Stimulated activated CD8-positive, alpha-beta memory T cell treated with anti-CD3 and anti-CD28 coated beads, Interleukin-2, amount 100 ng/mL, for 1 hour (primary cell): ENCODE results near the gene PRKAG2.
"Not testable (repeated sequence)": the region's sequence is repeated elsewhere in the genome, so short reads cannot be mapped to it uniquely, and the experiment has no call there.

Experiments used
- DNase-seq, 2 donors: peaks; one replicate each; pipeline ENCODE4 v3.0.0-alpha.2; 2020; ENCODE audit warnings: low read depth in 2 of 2

The PRKAG2 gene

DNA sequence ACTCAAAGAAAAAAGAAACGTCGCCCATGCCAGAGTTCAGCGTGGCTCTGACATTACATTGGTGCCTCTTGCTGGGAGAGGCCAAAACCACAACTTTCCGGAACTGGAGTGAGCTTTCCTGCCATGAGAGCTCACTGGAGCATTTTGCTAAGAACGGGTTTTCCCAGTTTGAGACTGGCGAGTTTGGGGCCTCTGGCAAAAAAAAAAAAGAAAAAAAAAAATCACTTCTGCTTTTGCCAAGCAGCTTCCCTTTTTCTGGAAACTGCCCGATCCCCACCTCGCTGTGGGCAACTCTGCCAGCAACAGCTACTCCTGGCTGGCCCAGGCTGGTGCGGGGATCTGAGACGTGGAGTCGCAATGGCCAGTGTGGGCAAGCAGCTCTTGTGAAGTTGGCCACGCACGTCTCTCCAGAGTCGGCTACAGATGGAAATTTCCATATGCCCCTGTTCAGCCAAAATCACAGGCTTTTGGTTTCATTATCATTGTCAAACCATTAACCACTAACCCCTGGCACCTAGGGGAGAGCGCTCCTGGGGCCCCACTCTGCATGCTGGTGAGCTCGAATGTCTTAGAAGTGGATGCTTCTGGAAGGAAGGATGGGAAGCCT is 25.7 kb downstream of the PRKAG2 start:
- no peak for DNase-seq

DNA sequence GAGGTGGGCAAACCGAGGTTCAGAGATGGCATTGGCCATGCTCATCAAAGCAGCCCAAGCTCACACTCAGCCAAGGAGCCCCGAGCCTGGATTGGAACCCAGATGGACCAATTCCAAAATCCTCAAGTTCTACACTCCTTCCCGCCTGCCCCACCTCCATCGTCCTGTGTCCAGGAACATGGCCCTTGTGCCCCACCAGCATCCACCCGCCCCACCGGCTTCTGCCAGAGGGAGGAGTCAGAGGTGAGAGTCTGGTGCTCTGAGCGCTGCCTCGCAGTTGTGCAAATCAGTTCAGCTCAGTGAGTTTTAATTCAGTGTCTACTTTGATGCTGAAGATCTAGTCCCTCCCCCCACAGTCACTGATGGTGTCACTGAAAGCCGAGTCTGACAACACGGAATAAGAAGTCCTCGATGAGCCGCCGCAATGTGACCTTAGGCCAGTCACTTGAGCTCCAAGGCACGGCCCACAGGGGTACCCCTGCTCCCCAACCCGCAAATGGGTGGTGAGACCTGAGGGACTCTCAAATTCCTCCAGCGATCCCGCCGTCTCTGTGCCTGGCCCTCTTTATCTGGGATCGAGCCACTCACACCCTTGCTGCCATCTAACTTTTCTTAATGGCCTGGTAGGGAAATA is 26.3 kb downstream of the PRKAG2 start:
- no peak for DNase-seq

DNA sequence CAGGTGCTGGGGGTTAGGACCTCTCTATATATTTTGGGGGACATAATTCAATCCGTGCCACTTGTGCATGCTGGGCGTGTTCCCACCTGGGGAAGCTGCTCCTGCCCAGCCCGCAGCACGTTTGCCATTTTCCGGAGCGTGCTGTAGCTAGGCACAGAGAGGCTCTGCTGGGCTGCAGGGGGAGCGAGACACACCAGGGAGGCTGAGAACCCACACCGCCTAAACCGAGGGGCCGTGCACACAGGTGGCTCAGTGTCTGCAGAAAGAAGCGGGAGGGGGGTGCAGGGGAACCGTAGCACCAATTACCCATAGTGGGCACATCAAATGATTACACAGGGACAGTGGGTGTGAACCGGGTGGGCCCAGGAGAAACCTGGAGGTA is 27.0 kb downstream of the PRKAG2 start:
- DNase-seq, result no peak

DNA sequence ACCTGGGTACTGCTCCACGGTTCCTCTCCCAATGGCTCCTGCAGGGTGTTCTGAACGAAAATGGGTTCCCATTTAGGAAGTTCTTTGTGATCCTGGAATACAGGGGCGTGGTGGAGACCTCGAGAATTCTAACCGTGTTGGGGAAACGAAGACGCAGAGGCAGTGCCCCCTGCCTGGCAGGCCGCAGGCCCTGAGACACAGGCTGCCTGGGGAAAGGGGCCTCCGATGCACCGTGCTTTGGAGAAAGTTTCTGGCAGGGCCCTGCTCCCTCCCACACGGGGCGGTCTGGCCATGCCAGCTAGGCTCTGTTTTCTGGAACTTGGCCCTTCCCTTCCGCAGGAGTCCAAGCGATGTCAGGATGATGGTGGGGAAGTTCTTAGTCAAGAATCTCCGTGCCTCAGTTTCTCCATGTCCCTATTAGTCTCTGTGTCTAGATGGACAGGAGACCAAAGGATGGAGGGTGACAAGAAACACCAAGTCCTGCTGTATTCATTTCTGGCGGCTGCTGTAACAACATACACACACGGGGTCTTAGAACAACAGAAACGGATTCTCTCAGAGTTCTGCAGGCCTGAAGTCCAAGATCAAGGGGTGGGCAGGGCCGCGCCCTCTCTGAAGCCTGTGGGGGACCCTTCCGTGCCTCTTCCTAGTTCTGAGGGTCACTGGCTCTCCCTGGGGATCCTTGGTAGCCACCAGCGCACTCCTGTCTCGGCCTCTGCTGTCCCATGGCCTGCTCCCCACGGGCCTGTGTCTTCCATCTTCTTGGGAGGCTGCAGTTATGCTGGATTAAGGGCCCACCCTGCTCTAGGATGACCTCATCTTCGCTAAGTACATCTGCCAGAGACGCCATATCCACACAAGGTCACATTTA is 27.7 kb downstream of the PRKAG2 start:
- DNase-seq, result no peak

DNA sequence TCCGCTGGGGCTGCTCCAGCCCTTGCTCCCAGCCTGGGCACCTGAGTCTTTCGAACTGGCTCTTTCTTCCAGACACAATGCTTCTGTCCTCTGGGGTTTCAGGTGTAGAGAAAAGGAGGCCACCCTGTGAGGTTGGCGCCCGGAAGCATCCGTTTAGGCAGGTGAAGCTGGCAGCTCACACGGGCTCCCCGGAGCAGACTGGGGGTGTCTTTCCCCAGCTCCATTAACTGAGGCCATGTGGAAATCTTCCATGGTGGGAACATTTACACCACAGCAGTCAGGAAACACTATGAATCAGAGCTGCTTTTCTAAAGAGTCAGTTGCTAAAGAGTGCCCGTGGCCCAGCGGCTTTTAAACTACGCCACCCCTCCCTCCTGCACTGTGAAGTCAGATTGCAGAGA is 29.2 kb downstream of the PRKAG2 start:
- DNase-seq, result no peak

DNA sequence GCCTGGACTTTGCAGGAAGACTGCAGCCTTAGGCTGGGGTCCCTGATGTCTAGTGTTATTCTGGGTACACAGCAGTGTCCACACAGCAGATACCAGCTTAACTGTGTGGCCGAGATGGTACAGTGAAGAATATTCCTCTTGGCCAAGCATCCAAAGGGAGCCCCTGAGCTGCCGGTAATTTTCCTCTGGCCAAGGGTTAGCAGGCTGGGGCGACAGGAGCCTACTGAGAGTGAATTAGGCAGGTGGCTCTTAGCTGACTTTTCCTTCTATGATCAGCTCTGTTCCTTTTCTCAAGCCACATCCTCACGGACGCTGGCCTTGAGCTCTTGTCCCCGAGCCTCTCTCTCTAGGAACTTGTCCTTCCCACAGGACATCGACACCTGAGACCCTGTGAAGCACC is 29.8 kb downstream of the PRKAG2 start:
- no peak for DNase-seq

DNA sequence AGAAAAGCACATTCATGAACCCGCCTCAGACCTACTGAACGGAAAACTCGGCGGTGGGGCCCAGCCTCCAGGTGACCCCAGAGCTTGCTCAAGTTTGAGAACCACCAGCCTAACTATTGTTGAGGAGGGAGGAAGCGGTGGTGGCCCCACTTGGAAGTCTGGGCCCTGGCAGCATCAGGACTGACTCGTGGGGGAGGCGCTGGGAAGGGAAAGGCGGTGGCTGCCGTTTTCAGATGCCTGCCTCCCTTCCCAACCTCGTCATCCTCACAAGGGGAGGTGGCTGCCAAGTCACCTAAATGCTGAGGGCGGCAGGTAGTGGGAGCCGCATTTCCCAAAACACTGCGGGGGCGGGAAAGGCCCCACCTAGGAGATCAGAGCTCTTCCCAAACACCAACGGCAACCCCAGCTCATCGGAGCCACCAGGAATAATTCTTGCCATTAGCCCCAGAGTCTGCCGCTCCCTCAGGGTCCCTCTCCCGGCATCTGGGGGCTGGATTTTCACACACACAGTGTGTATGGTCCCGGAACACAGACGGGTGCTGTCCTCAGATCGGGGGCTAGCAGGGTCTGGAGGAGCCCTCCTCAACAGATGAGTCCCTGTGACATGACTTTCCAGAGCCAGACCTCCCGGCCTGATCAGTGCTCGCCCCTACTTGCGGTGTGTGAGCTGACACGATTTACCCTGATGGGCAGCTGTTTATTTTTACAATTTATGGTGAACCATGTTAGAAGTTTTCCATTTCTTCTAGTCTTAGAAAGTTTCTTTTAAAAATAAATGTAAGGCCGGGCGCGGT is 31.3 kb downstream of the PRKAG2 start:
- DNase-seq, result no peak

DNA sequence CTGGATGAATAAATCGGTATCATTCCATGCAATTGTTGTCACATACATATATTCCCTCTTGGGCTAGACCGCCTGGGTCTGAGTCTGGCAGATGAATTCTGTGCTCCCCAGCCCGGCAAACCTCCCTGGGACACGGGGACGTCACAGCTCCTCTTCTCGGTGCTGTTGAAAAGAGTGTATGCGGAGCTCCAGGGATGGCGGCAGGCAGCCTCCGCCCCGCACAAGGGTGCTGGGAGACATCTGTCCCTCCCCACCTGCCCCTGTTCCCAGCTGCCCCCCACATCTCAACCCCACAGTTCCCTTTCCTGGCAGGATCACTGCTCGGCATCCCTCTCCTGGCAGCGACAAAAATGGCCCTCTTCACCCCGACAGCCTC is 32.1 kb downstream of the PRKAG2 start:
- no peak for DNase-seq

DNA sequence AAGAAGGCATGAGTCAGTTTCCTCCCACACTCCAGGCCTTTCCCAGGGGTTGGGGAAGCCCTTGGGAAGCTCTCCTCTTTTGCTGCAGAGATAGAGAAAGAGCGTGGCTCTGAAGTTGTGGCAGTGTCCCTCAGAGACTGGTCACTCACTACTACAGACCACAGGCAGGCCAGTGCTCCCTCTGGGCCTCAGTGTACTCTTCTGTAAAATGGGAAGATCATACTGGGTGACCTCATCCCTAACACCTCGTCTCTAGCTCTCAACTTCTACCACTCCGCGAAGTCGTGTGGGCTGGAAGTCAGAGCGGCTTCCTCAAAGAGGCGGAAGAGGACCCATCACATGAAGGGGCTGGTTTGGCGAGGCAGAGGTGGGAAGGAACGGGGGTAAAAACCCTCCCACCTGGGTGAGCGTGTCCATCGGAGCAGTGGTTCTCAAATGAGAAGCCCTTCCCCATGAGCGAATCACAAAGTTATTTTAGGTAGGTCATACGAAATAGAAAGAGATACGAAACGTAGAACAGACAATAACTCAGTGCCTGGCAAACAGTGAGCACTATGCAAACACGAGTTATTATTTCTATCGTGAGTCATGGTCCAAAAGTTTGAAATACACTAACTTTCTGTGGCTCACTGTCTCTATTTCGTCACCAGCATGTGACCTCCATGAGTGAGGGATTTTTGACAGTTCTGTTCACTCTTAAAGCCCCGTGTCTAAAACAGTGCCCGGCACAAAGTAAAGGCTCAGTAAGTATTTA is 32.7 kb downstream of the PRKAG2 start:
- DNase-seq, result no peak

DNA sequence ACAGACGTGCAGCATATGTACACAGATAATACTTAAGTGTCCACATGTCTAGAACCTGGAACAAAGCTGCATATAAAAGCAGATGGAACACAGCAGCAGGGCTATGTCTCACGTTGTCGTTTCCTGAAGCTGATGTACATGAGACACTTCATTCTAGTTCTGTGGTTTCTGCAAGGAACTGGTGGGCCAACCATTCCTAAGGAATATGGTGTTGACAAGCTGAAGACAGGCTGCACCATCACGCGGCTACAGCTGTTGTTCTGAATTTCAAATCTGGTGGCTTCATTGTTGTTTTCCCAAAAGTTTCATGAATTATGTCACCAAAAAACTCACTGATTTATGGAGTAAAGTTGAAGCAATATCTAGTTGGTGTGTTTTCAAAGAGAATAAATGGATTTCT is 33.7 kb downstream of the PRKAG2 start:
- DNase-seq, result no peak

DNA sequence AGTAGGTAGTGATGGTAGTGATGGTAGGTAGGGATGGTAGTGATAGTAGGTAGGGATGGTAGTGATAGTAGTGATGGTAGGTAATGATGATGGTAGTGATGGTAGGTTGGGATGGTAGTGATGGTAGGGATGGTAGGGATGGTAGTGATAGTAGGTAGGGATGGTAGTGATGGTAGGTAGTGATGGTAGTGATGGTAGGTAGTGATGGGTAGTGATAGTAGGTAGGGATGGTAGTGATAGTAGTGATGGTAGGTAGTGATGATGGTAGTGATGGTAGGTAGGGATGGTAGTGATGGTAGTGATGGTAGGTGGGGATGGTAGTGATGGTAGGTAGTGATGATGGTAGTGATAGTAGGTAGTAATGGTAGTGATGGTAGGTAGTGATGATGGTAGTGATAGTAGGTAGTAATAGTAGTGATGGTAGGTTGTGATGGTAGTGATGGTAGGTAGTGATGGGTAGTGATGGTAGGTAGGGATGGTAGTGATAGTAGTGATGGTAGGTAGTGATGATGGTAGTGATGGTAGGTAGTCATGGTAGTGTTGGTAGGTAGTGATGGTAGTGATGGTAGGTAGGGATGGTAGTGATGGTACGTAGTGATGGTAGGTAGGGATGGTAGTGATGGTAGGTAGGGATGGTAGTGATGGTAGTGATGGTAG is 35.4 kb downstream of the PRKAG2 start:
- DNase-seq, result not testable (repeated sequence)

DNA sequence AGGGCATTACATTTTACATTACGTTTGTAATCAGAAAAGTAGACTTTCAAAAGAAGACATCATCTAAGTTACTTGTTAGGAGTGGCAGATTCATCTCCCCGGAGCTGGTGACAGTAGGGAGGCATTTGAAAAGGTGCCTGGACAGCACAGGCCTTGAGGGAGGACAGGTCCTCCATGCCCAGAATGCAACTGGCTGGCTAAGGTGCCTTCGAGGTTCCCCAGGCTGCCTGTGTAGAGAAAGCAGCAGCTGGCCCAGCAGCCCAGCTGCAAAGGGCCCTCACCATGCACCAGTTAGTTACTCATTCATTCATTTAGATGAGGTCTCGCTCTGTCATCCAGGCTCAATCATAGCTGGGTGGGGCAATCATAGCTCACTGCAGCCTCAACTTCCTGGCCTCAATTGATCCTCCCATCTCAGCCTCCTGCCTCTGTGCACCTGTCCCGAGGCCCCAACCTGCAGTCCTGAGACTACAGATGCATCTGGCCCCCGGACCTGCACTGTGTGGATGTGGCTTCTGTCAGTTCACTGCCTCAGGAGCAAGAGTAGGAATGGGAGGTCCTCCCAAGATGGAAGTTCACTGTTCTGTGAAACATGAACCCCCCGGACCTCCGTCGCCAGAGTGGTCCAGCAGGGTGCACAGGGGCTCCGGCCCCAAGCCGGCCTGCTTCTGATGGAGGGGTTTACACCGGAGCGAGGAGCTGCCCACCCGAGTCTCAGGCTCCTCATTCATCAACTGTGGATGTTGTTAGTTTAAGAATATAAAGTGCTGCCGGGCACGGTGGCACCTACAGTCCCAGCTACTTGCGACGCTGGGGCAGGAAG is 36.6 kb downstream of the PRKAG2 start:
- DNase-seq, result no peak

DNA sequence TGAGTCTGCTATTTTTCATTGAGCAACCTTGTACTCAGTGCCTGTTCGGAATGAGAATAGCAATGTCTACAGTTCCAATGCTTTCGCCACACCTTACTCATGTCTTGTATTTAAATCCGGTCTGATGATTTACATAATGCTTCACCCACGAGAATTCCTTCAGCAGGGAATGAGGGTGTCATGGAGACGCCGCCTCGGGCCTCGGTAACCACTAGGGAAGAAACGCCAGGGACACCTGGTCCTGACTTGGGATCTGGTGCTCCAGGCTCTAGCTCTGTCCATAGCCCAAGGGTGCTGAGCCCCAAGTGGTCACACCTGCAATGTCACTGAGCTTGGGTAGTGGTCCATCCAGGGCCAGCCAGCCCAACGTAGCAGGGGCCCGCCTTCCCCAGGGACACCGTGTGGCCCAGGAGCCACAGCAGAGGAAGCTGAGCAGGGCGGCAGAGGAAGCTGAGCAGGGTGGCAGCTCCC is 37.4 kb downstream of the PRKAG2 start:
- no peak for DNase-seq

DNA sequence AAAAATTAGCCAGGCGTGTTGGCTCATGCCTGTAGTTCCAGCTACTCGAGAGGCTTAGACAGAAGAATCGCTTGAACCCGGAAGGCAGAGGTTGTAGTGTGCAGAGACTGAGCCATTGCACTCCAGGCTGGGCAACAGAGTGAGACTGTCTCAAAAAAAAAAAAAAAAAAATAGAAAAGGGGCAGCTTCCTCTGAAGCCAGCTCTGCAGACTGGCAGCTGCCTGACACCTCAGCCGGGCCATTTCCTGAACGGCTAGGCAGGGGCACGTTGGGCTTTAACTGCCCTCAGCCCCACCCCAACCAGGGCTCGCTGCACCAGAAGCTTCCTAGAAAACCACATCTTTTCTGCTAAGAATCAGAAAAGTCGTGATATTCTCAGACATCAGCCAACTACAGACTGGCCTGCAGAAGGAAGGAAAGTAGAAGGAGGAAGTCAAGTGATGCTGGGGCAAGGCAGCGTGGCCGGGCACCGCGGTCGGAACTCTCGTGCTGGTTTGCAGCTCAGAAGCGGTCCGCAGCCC is 38.0 kb downstream of the PRKAG2 start:
- DNase-seq, result peak; percentile 16 to 24

DNA sequence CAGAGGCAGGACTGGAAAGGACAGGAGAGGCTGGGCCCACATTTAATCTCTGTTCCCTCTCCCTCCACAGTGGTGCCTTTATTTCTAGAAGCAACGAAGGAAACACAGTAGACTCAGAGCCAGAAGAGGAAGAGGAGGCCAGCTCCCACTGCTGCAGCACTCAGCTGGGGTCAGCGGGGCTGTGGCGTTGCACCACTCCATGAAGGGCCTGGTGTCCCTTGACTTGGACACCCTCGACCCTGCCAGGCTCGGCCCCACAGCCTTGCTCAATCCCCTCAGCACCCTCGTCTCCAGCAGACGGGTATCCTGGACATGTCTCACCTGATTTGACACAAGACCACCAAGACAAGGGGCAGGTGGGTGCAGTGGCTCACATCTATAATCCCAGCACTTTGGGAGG is 38.8 kb downstream of the PRKAG2 start:
- no peak for DNase-seq

DNA sequence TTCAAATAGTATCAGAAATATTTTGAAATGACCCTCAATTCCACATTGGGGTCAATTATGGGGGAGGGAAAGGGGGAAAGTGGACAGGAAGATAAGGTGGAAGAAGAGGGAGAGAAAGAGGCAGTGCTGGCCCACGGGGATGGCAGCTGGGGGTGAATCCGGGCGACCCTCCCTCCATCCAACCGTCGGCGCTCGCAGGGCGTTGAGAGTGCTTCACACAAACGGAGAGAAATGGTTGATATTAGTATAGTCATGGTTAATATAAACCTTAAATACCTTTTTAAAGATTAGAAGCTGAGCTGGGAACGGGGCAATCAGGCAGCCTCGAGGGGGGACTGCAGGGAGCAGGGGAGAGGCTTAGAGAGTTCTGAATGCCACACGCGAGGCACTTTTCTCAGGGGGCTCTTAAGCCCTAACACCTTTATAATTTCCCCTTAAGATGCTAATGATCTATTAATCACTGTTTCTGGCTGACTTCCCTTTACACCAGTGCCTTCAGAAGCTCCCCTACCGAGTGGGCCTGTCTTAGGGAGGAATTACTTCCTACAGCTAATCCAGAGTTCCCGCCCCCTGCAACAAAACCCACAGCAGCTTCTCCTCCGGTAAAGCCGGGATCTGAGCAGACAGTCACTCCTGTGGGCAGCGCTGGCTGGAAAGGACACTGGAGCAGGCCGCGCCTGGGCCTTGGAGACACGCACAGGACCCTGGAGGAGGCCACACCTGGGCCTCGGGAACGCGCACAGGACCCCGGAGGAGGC is 39.5 kb downstream of the PRKAG2 start:
- no peak for DNase-seq

DNA sequence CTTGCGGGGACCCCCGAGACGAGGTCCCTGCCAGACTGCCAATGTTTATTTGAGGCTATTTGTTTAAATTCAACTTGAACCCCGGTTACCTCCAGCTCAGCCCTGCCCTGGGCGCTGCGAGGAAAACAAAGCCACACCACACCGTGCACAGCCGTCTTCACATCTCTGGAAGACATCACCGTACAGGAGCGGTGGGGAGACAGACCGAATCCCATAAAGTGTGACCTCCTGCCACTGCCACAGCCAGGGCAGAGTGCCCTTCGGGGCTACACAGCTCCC is 40.0 kb downstream of the PRKAG2 start:
- DNase-seq, result no peak

DNA sequence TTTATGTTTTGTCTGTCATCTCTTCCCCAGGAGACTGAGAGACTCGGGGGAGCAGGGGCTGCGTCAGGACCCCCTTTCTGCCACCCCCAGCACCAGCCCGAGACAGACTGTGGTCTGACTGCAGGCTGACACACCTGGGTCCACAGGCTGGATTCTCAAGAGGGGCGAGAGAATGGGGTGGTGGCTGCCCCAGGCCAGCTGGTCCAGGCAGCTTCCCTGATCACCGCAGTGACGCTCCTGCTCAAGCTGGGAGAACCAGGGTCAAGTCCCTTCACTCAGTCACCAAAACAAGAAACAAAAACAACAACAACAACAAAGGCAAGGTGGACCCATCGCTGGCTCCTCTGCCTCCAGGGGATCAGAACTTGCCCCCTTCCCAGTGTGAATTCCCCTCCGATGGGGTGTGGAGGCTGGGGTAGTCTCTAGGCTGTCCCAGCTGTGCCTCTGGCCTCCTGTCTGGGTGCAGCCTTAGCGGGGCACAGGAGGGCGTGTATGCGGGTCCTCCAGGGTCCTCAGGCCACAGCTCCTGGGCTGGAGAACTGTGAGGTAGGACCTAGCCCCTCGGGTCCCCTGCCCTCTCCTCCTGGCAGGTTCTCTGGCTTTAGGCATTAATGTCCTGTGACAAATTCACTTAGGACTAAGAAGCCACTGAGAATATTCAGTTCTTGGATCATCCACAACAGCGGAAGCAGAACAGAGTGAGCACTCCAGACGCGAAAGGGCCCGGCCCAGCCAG is 40.6 kb downstream of the PRKAG2 start:
- DNase-seq, result no peak

DNA sequence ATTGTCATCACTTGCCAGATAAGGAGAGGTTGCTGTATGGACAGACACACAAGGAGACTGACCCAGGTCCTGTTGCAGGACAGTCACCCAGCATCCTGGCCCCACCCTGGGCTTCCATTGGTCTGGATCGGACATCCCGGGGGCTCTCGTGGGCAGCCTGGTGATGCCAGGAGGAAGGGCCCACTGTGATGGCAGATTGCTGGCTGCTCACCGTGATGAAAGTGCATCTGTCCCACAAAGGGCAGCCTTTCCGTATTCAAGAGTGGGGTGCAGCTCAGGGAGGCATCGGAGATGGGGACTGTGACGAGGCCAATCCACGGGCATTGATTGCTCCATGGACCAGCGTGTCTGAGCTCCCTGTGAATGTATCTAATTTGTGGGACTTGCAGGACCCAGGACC is 41.3 kb downstream of the PRKAG2 start:
- DNase-seq, result no peak
